Measurements from ENCODE around the gene PLEKHD1.

Gene PLEKHD1

GRCh38 chr14:69580009-69580577 lies 95.6 kb downstream of the PLEKHD1 start:
- H3K36me3 ChIP-seq (ENCODE audit: control insufficient read depth, low read length), result no peaks in the 10 kb centered on the region
- H3K4me2 ChIP-seq (ENCODE audit: low read length), result no peak overlapping the region
- no peak for TF ChIP-seq EZH2phosphoT487 (IDR thresholded peaks at IDR 0.05; ENCODE audit: borderline replicate concordance, low read length)
- peak; percentile 63 for TF ChIP-seq CTCF (IDR thresholded peaks at IDR 0.05; ENCODE audit: low read depth, low read length, poor library complexity, severe bottlenecking)
- no peaks in the 10 kb centered on the region for H4K20me1 ChIP-seq (ENCODE audit: control insufficient read depth, insufficient read depth, low read depth, low read length)
- H3K9me2 ChIP-seq (replicated peaks; ENCODE audit: control insufficient read depth, low read length), result no peaks in the 10 kb centered on the region
- H3K27me3 ChIP-seq (ENCODE audit: control insufficient read depth, low read length), result peaks cover 12% of the 10 kb centered on the region; the same call in 1 of the 2 replicates
- H3K4me1 ChIP-seq (ENCODE audit: control insufficient read depth, low read length), result peaks cover 15% of the 10 kb centered on the region
- H3K79me2 ChIP-seq (ENCODE audit: control insufficient read depth, low read length), result no peaks in the 10 kb centered on the region
- H3K4me3 ChIP-seq (ENCODE audit: low read length), result no peak overlapping the region
- H3K9me3 ChIP-seq (ENCODE audit: control insufficient read depth, insufficient read depth, low read length), result no peaks in the 10 kb centered on the region
- peaks cover 4% of the 10 kb centered on the region; the same call in 1 of the 2 replicates for H3F3A ChIP-seq (ENCODE audit: control insufficient read depth, insufficient read depth)
- H3K27ac ChIP-seq (ENCODE audit: low read depth, low read length), result no peak overlapping the region
